MM.1S (cell line): ENCODE data around the gene PABPC3.

Source experiments
- DNase-seq: peaks from one replicate; pipeline ENCODE4 v3.0.0-alpha.2; 2015
- H2AFZ ChIP-seq: fragments of 300-600 bp; sonication (generic); 2 replicates; pipeline ENCODE4 v1.6.0; 2016; ENCODE audit warnings: antibody characterized with exemption, low read length
- H3F3A ChIP-seq: fragments of 300-600 bp; sonication (generic); 2 replicates; pipeline ENCODE4 v1.6.1; 2016; ENCODE audit warnings: mild to moderate bottlenecking, antibody characterized with exemption, low read length, moderate library complexity, mixed read lengths; ENCODE audit not compliant: insufficient read depth
- H3K27ac ChIP-seq: fragments of 300-600 bp; sonication (generic); 2 replicates; pipeline ENCODE4 v1.5.1; 2016; ENCODE audit warnings: mild to moderate bottlenecking, low read length
- H3K27me3 ChIP-seq: fragments of 300-600 bp; sonication (generic); replicated peaks from 2 replicates; pipeline ENCODE4 v1.6.0; 2016; ENCODE audit warnings: low read length; ENCODE audit not compliant: insufficient read depth
- H3K36me3 ChIP-seq: fragments of 300-600 bp; sonication (generic); replicated peaks from 2 replicates; pipeline ENCODE4 v1.6.1; 2016; ENCODE audit warnings: mild to moderate bottlenecking, low read length, mixed read lengths; ENCODE audit not compliant: insufficient read depth
- H3K4me1 ChIP-seq: fragments of 300-600 bp; sonication (generic); 2 replicates; pipeline ENCODE4 v1.6.1; 2016; ENCODE audit warnings: low read length, mixed read lengths
- H3K4me2 ChIP-seq: fragments of 300-600 bp; sonication (generic); 2 replicates; pipeline ENCODE4 v1.6.0; 2016; ENCODE audit warnings: low read depth, low read length
- H3K4me3 ChIP-seq: fragments of 300-600 bp; sonication (generic); 2 replicates; pipeline ENCODE4 v1.5.1; 2016; ENCODE audit warnings: low read length, mixed read lengths
- H3K79me2 ChIP-seq: fragments of 300-600 bp; sonication (generic); 2 replicates; pipeline ENCODE4 v1.6.1; 2016; ENCODE audit warnings: mixed run types, low read length, mixed read lengths
- H3K9ac ChIP-seq: fragments of 300-600 bp; sonication (generic); 2 replicates; pipeline ENCODE4 v1.6.1; 2016; ENCODE audit warnings: low read length, mixed read lengths
- H3K9me2 ChIP-seq: fragments of 300-600 bp; sonication (generic); replicated peaks from 2 replicates; pipeline ENCODE4 v1.6.1; 2016; ENCODE audit warnings: mild to moderate bottlenecking, low read length, mixed read lengths; ENCODE audit not compliant: insufficient read depth
- H3K9me3 ChIP-seq: fragments of 300-600 bp; sonication (generic); replicated peaks from 2 replicates; pipeline ENCODE4 v1.6.1; 2016; ENCODE audit warnings: mild to moderate bottlenecking, low read length, mixed read lengths; ENCODE audit not compliant: insufficient read depth
- H4K20me1 ChIP-seq: fragments of 300-600 bp; sonication (generic); 2 replicates; pipeline ENCODE4 v1.6.1; 2016; ENCODE audit warnings: mild to moderate bottlenecking, low read length, moderate library complexity, mixed read lengths; ENCODE audit not compliant: insufficient read depth
- CTCF ChIP-seq: fragments of 300-600 bp; sonication (generic); IDR thresholded peaks from 2 replicates; pipeline ENCODE4 v1.5.1; 2016; ENCODE audit warnings: antibody characterized with exemption, low read length, mixed read lengths
- EZH2 ChIP-seq: fragments of 300-600 bp; sonication (generic); optimal IDR thresholded peaks from 2 replicates; pipeline ENCODE3; 2017; ENCODE audit warnings: low read depth, mild to moderate bottlenecking, antibody characterized with exemption, low read length, mixed read lengths
- EZH2phosphoT487 ChIP-seq: fragments of 300-600 bp; sonication (generic); IDR thresholded peaks from 2 replicates; pipeline ENCODE4 v1.6.1; 2018; ENCODE audit warnings: antibody characterized with exemption, low read length

The PABPC3 gene

GRCh38 chr13:25131881-25132420 lies 36.0 kb downstream of the PABPC3 start:
- no peaks in the 10 kb centered on the region for H3K4me1 ChIP-seq
- no peaks in the 10 kb centered on the region for H3K79me2 ChIP-seq
- no peak overlapping the region for H2AFZ ChIP-seq
- H3K9me3 ChIP-seq, result no peaks in the 10 kb centered on the region
- no peak overlapping the region for H3K4me2 ChIP-seq
- TF ChIP-seq EZH2phosphoT487, result no peak
- no peak for TF ChIP-seq CTCF
- TF ChIP-seq EZH2, result no peak
- DNase-seq, result no peak
- no peak overlapping the region for H3K4me3 ChIP-seq
- H3K9me2 ChIP-seq, result no peaks in the 10 kb centered on the region
- no peak overlapping the region for H3K9ac ChIP-seq
- no peak overlapping the region for H3K27ac ChIP-seq
- H4K20me1 ChIP-seq, result no peaks in the 10 kb centered on the region
- no peaks in the 10 kb centered on the region for H3K36me3 ChIP-seq
- H3F3A ChIP-seq, result no peaks in the 10 kb centered on the region
- H3K27me3 ChIP-seq, result no peaks in the 10 kb centered on the region

GRCh38 chr13:25132751-25133390 lies 36.9 kb downstream of the PABPC3 start:
- no peaks in the 10 kb centered on the region for H3K79me2 ChIP-seq
- H3K9ac ChIP-seq, result no peak overlapping the region
- H3K9me2 ChIP-seq, result no peaks in the 10 kb centered on the region
- no peak overlapping the region for H2AFZ ChIP-seq
- no peak for TF ChIP-seq CTCF
- no peaks in the 10 kb centered on the region for H3K9me3 ChIP-seq
- no peak overlapping the region for H3K4me3 ChIP-seq
- no peak for DNase-seq
- no peaks in the 10 kb centered on the region for H3F3A ChIP-seq
- no peak overlapping the region for H3K27ac ChIP-seq
- no peaks in the 10 kb centered on the region for H3K27me3 ChIP-seq
- no peaks in the 10 kb centered on the region for H3K4me1 ChIP-seq
- no peak overlapping the region for H3K4me2 ChIP-seq
- H3K36me3 ChIP-seq, result no peaks in the 10 kb centered on the region
- H4K20me1 ChIP-seq, result no peaks in the 10 kb centered on the region

- H3K9me3 ChIP-seq, result no peaks in the 10 kb centered on the region
- no peaks in the 10 kb centered on the region for H3F3A ChIP-seq
- no peak for DNase-seq
- H4K20me1 ChIP-seq, result no peaks in the 10 kb centered on the region
- H2AFZ ChIP-seq, result no peak overlapping the region
- no peak overlapping the region for H3K27ac ChIP-seq
- no peak for TF ChIP-seq EZH2phosphoT487
- TF ChIP-seq CTCF, result no peak
- no peak for TF ChIP-seq EZH2
- no peak overlapping the region for H3K9ac ChIP-seq
- no peak overlapping the region for H3K4me3 ChIP-seq
- H3K9me2 ChIP-seq, result no peaks in the 10 kb centered on the region
- H3K4me1 ChIP-seq, result no peaks in the 10 kb centered on the region
- no peak overlapping the region for H3K4me2 ChIP-seq
- no peaks in the 10 kb centered on the region for H3K79me2 ChIP-seq
- no peaks in the 10 kb centered on the region for H3K27me3 ChIP-seq
- no peaks in the 10 kb centered on the region for H3K36me3 ChIP-seq
Measured at GRCh38 chr13:25135896-25136295, 40.0 kb downstream of the PABPC3 start.
